PC-3 (cell line): Measurements from ENCODE around the gene TNPO3. TPM values are rescaled to one million over a fixed set of nuclear protein-coding genes. Genes with fewer than 3 reads are reported as not detected.

Experiments
- ATAC-seq: fragments of 200-7000 bp; cut with Tn5 transposase; 2 replicates; pipeline ENCODE4 v1.9.1; 2020; ENCODE audit warnings: mild to moderate bottlenecking, moderate library complexity
- BruUV-seq: library from RNA; stranded (reverse); fragments of 400-500 nt; replicated peaks from 2 replicates; lab custom pipeline; 2021; lab: Mats Ljungman, UMichigan
- CTCF ChIA-PET: fragments of 300-600 bp; sonication (Branson Sonifier 250); formaldehyde crosslinking; loops from one replicate; lab custom pipeline; 2022; ENCODE audit warnings: antibody characterized with exemption; lab: Charles Lee
- POLR2A ChIA-PET: fragments of 300-600 bp; sonication (Branson Sonifier 250); formaldehyde crosslinking; loops from one replicate; lab custom pipeline; 2022; ENCODE audit warnings: antibody characterized with exemption; ENCODE audit not compliant: unreplicated experiment; lab: Charles Lee
- DNase-seq: peaks from one replicate; pipeline ENCODE4 v3.0.0-alpha.2; 2015
- H2AFZ ChIP-seq: fragments of 300-600 bp; sonication (generic); 2 replicates; pipeline ENCODE4 v1.6.0; 2016; ENCODE audit warnings: antibody characterized with exemption, low read length
- H3F3A ChIP-seq: fragments of 300-600 bp; sonication (generic); one replicate; pipeline ENCODE4 v1.6.0; 2017; ENCODE audit warnings: antibody characterized with exemption, low read length, control low read depth, mild to moderate bottlenecking; ENCODE audit not compliant: unreplicated experiment
- H3K27ac ChIP-seq: fragments of 300-600 bp; sonication (generic); 2 replicates; pipeline ENCODE4 v1.5.1; 2016; ENCODE audit warnings: mild to moderate bottlenecking, low read length
- H3K27me3 ChIP-seq: fragments of 300-600 bp; sonication (generic); 2 replicates; pipeline ENCODE4 v1.6.1; 2016; ENCODE audit warnings: low read length, mixed read lengths
- H3K36me3 ChIP-seq: fragments of 300-600 bp; sonication (generic); 2 replicates; pipeline ENCODE4 v1.6.1; 2016; ENCODE audit warnings: low read depth, mixed run types, low read length, mixed read lengths
- H3K4me1 ChIP-seq: fragments of 300-600 bp; sonication (generic); 2 replicates; pipeline ENCODE4 v1.5.1; 2016; ENCODE audit warnings: low read length; ENCODE audit not compliant: insufficient read depth
- H3K4me2 ChIP-seq: fragments of 300-600 bp; sonication (generic); 2 replicates; pipeline ENCODE4 v1.6.0; 2016; ENCODE audit warnings: low read length
- H3K4me3 ChIP-seq: fragments of 300-600 bp; sonication (generic); 2 replicates; pipeline ENCODE4 v1.5.1; 2016; ENCODE audit warnings: mild to moderate bottlenecking, low read length, mixed read lengths
- H3K79me2 ChIP-seq: fragments of 300-600 bp; sonication (generic); 2 replicates; pipeline ENCODE4 v1.6.1; 2017; ENCODE audit warnings: low read length, mixed read lengths
- H3K9ac ChIP-seq: fragments of 300-600 bp; sonication (generic); 2 replicates; pipeline ENCODE4 v1.6.0; 2016; ENCODE audit warnings: mild to moderate bottlenecking, low read length
- H3K9me2 ChIP-seq: fragments of 300-600 bp; sonication (generic); replicated peaks from 2 replicates; pipeline ENCODE4 v1.6.1; 2016; ENCODE audit warnings: mixed run types, low read length, mixed read lengths
- H3K9me3 ChIP-seq: fragments of 300-600 bp; sonication (generic); 2 replicates; pipeline ENCODE4 v1.6.1; 2016; ENCODE audit warnings: low read length, mixed read lengths
- H4K20me1 ChIP-seq: fragments of 300-600 bp; sonication (generic); 2 replicates; pipeline ENCODE4 v1.6.1; 2016; ENCODE audit warnings: low read length, mixed read lengths
- CTCF ChIP-seq: fragments of 300-600 bp; sonication (generic); conservative IDR thresholded peaks from 2 replicates; pipeline ENCODE4 v1.5.1; 2017; ENCODE audit warnings: antibody characterized with exemption, low read depth, mild to moderate bottlenecking, low read length
- EZH2 ChIP-seq: fragments of 300-600 bp; sonication (generic); IDR thresholded peaks from one replicate; pipeline ENCODE4 v1.6.1; 2017; ENCODE audit warnings: antibody characterized with exemption, mild to moderate bottlenecking, low read length; ENCODE audit not compliant: unreplicated experiment
- EZH2phosphoT487 ChIP-seq: fragments of 300-600 bp; sonication (generic); IDR thresholded peaks from 2 replicates; pipeline ENCODE4 v1.6.1; 2018; ENCODE audit warnings: mild to moderate bottlenecking, antibody characterized with exemption, low read length, borderline replicate concordance
- intact Hi-C: fragments of 100-400 bp; cut with micrococcal nuclease; formaldehyde crosslinking; loops from 2 replicates; pipeline ENCODE4 v1.9.0; 2023
- total RNA-seq: library from RNA; depleted of rRNA; stranded (reverse); fragments of >200 nt; gene quantifications from 2 replicates; pipeline ENCODE4 v1.2.3, GENCODE V29; 2014

The TNPO3 gene
- total RNA-seq, 1 experiment from 2014 or later: 55.9 TPM

- POLR2A ChIA-PET: no interaction called here
- TF ChIP-seq CTCF: no peak
- no peak for TF ChIP-seq EZH2phosphoT487
- no peak for TF ChIP-seq EZH2
- H3K36me3 ChIP-seq: no peaks in the 10 kb centered on the region
- intact Hi-C loops: no loop called here
- DNase-seq: no peak
- H3K4me2 ChIP-seq: peak overlapping the region; percentile 48; the same call in 1 of the 2 replicates
- no peaks in the 10 kb centered on the region for H3K9me2 ChIP-seq
- H3K9ac ChIP-seq: no peak overlapping the region
- CTCF ChIA-PET: no interaction called here
- no peaks in the 10 kb centered on the region for H3K79me2 ChIP-seq
- H3K9me3 ChIP-seq: no peaks in the 10 kb centered on the region
- peak overlapping the region; percentile 25; the same call in 1 of the 2 replicates for H2AFZ ChIP-seq
- no peaks in the 10 kb centered on the region for H3F3A ChIP-seq
- H3K4me3 ChIP-seq: no peak overlapping the region
- peak; percentile 31; the same call in 1 of the 2 replicates for ATAC-seq
- no peak overlapping the region for H3K27ac ChIP-seq
- no peaks in the 10 kb centered on the region for H4K20me1 ChIP-seq
- BruUV-seq: no TSS peak
- H3K27me3 ChIP-seq: no peaks in the 10 kb centered on the region; the same call in 1 of the 2 replicates
- H3K4me1 ChIP-seq: no peaks in the 10 kb centered on the region
Observed at GRCh38 chr7:128909625-128910568, 145.0 kb downstream of the TNPO3 start.

GRCh38 chr7:128908750-128909624, 145.9 kb downstream of the TNPO3 start:
- intact Hi-C loops: no loop called here
- no peak for DNase-seq
- no TSS peak for BruUV-seq
- POLR2A ChIA-PET: interaction anchor here (0.6 kb wide), 1 partner anchor 50 kb away, joined by 4 read pairs; no protein-coding TSS in a partner anchor
- Histone ChIP-seq H3K27me3 (no peaks in the 10 kb centered on the region; the same call in 1 of the 2 replicates), H3K4me2 (no peak overlapping the region), H3K27ac (no peak overlapping the region), H3K9me2 (no peaks in the 10 kb centered on the region), H4K20me1 (no peaks in the 10 kb centered on the region), H3K36me3 (no peaks in the 10 kb centered on the region), H3K4me1 (no peaks in the 10 kb centered on the region), H3K4me3 (no peak overlapping the region), H3F3A (no peaks in the 10 kb centered on the region), H2AFZ (no peak overlapping the region), H3K79me2 (no peaks in the 10 kb centered on the region), H3K9ac (no peak overlapping the region), H3K9me3 (no peaks in the 10 kb centered on the region)
- TF ChIP-seq EZH2phosphoT487: no peak
- no peak for ATAC-seq
- CTCF ChIA-PET: no interaction called here
